ENCODE data around the gene ARHGAP12.

Gene ARHGAP12

DNA sequence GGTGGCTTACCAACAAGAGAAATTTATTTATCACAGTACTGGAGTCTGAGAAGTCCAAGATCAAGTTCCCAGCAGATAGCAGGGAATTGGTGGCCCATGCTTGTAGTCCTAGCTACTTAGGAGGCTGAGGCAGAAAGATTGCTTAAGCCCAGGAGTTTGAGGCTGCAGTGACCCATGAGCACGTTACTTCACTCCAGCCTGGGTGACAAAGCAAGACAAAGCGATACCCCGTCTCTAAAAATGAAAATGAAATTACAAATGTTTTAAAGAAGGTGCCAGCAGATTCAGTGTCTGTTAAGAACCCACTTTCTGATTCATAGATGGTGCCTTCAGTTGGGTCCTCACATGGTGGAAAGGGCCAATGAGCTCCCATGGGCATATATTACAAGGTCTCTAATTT lies 20.6 kb upstream of the ARHGAP12 start:
- DNase-seq (ENCODE audit: low spot score), result no peak

DNA sequence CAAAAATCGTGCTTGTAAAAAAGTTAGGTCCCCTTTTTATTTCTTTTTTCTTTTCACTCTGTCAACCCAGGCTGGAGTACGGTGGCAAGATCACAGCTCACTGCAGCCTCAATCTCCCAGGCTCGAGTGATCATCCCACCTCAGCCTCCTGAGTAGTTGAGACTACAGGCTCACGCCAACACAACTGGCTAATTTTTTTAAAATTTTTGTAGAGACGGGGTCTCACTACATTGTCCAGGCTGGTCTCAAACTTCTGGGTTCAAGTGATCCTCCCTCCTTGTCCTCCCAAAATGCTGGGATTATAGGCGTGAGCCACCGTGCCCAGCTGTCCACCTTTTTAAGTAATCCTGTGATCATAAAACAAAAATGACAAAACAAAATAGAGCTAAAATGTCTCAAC lies 19.4 kb upstream of the ARHGAP12 start:
- no peak for DNase-seq (ENCODE audit: low spot score)

DNA sequence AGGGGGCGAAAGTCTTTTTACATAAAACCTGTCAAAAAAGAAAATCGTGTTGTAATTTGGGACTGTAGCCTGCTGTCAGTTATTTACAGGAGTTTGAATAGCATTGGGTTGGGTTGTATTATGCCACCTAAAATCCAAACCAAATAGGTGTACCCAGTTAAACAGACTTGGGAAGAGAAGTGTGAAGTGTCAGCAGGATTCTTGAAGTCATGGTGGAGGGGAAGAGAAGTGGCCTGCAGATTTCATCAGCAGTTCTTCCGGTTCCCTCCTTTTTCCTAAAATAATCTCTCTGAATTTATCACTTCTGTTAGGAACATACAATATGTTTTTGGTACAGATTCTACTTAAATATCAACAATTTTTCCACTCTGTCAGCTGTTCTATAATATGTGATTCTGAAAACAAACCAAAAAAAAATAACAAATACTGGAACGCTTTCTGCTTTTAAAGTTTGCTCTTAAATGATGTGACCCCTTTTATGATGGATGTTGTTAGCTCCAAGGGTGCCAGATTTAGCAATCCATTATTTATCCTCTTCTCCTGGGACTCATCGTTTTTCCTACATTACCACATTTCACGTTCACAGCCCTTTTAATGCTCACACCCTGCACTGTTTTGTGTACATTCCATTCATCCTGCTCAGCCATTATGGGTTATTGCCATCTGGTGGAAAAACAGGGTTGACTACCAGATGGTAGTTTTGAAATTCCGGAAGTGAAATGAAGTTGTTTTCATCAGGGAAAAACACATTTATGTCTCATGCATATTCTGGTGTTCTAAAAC lies 18.7 kb upstream of the ARHGAP12 start:
- no peak for DNase-seq (ENCODE audit: low spot score)

DNA sequence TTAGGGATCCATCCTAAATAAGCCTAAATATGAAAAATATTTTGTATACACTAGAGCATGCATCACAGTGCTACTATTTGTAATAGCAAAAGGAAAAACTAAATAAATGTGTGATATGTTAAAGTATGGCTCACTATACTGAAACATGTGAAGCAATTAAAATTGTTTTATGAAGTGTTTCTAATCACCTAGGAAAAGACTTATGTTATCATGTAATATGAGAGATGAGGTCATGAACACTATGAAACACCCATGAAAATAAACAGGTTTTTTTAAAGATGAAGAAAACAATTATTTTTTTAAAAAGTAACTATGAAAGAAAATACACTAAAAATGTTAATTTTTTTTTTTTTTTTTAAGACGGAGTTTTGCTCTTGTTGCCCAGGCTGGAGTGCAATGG lies 16.8 kb upstream of the ARHGAP12 start:
- no peak for DNase-seq (ENCODE audit: low spot score)

DNA sequence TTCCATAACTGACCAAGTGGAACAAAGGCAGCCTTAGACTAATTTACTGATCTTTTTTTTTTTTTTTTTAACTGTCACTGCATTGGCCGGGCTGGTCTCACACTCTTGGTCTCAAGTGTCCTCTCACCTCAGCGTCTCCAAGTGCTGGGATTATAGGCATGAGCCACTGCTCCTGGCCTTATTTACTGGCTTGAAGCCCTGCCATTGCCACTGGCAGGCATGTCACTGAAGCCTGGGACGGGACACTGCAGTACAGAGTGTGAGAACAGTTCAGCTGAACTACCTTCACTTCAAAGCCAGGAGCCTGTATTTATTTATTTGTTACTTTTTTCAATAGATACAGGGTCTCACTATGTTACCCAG lies 15.4 kb upstream of the ARHGAP12 start:
- no peak for DNase-seq (ENCODE audit: low spot score)

DNA sequence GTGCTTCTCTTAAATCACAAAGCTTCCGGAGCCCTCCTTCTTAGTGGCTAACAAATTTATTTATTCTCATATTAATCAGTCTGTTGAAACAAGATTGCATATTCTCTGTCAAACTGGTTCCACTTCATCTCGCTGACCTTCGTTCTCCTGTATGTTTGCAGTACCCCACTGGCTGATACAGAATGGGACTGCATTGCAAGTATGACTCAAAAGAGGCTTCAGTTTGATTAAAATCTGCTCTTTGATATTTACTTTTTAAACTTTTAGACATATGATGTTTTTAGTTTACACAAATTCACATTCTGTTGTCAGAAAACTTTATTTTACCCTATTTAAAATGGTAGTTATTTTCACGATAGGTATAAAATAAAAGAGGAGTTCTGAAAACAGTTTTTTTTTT lies 14.3 kb upstream of the ARHGAP12 start:
- no peak for DNase-seq (ENCODE audit: low spot score)

DNA sequence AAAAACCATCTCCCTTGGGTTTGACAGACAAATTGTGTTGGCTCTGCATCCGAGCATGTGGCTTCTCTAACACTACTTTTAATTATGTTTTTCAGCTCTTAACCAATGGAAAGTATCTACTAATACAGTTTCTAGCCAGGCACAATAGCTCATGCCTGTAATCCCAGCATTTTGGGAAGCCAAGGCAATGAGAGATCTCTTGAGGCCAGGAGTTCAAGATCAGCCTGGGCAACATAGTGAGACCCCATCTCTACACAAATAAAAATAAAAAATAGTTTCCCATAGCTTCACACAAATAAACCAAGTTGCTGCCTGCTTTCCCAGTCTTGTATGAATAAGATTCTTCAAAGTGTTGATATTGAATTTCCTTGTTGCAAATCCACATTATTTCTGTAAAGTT lies 13.8 kb upstream of the ARHGAP12 start:
- DNase-seq (ENCODE audit: low spot score), result no peak

DNA sequence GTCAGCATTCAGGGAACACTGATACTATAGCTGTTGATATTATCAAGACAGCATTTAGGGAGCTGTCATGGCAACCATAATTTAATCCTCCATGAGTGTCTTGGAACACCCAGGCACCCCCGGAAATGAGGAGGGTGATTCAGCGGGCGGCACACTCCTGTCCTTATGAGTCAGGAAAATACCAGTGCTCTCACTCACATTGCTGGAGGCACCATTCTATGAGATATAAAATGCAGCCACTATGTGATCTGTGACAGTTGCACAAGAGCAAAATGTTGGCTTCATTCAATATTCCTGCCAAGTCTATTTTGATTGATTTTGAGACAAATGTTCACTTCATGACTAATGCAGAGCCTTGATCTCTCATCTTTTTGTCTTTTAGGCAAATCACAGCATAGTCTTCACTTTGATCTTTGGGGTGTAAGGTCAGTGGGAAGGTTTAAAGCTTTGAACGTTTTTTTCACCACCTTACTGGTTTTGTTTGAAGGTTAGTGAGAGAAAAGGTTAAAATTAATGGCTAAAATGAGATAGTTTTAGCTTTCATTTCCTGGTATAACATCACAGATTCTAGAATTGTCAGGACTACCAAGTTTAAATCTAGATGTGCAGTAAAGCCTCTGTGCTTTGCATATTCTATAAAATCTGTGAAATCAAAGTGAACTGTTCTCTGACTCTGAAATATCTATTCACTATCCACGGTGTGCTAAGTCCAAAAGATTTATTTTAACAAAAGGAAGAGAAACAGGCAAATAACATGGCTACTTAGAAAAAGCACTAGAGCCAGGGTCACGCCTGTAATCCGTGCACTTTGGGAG lies 12.4 kb upstream of the ARHGAP12 start:
- peak; percentile 47 for DNase-seq (ENCODE audit: low spot score)

DNA sequence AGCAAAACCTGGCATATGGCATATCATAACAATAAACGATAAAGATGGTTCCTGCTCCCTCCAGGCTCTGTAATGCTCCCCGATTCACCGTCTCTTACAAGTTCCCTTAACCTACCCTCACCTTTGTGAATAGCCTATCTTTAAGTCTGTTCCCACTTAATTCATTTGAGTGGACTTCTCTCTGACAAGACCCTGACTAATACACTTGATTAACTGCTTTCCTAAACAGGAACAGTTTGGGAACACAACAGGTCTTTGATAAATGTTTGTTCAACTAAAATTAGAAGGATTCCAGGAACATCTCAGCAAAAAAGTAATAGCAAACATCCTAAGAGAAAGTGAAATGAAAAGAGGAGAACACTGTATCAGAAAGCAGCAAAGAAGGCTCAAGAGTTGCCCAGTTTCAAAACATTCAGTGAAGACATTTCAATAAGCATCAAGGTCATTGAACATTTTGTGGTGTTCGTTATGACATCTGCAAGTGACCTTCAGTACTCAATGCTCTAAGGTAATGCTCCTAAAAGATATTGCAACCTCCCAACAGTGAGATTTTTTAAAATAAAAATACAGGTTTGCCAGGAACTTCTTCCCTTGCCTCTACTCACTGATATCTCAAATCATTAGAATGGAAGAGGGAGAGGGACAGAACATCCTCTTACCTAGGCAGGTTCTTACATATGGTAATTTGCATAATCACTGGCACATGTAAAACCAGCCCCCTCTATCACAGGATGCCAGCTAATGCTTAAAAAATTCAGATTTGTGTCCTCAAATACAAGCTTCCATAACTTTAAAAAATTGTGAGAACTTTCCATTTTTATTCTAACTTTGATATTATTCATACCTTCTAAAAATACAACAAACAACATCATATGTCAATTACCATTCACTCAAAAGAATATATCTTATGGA lies 11.4 kb upstream of the ARHGAP12 start:
- DNase-seq (ENCODE audit: low spot score), result no peak

DNA sequence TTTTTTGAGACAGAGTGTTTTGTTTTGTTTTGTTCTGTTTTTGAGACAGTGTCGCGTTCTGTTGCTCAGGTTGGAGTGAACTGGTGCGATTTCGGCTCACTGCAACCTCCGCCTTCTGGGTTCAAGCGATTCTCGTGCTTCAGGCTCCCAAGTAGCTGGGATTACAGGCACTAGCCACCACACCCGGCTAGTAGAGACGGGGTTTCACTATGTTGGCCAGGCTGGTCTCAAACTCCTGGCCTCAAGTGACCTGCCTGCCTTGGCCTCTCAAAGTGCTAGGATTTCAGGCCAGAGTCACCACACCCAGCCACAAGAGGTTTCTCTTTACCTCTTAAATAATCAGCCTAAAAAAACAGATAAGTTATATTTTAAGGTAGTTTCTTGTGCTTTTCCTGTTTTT lies 8.7 kb upstream of the ARHGAP12 start:
- no peak for DNase-seq (ENCODE audit: low spot score)

DNA sequence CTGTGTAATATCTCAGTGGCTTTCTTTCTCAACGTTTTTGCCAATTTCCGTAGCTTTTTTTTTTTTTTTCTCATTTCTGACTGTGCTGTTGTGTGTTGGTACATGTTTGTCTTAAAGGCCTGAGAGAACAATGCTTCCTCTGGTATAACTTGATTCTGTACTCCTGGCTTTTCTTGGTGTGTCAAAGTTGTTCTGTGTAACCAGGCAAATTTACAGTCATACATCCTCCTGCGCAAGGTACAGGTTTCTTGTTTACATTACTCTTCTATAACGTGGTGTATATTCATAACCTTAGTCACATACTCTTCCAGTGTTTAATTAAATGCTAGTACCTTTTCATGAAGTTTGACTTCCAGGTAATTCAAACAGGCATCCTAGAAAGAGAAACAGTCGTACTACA lies 8.3 kb upstream of the ARHGAP12 start:
- no peak for DNase-seq (ENCODE audit: low spot score)

DNA sequence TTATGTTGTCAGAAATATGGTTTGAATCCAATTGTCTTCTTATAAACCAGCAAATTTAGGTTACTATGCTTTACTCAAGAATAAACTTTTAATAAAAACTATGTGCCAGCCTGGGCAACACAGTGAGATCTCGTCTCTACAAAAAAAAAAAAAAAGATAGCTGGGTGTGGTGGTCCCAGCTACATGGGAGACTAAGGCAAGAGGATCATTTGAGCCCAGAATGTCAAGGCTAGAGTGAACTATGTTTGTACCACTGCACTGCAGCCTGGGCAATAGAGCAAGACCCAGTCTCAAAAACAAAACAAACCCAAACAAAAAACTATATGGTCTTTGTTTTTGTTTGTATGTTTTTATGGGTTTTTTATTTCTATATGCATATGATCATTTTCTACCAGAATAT lies 7.5 kb upstream of the ARHGAP12 start:
- DNase-seq (ENCODE audit: low spot score), result no peak

DNA sequence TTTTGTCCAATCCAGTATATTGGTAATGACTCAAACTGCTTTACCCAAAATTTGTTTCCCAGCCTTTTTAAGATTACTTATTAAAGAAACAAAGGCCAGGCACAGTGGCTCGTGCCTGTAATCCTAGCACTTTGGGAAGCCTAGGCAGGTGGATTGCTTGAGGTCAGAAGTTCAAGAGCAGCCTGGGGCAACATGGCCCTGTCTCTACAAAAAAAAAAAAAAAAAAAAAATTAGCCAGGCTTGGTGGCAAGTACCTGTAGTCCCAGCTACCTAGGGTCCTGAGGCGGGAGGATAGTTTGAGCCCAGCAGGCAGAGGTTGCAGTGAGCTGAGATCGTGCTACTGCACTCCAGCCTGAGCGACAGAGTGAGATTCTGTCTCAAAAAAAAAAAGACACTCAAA lies 7.0 kb upstream of the ARHGAP12 start:
- no peak for DNase-seq (ENCODE audit: low spot score)

DNA sequence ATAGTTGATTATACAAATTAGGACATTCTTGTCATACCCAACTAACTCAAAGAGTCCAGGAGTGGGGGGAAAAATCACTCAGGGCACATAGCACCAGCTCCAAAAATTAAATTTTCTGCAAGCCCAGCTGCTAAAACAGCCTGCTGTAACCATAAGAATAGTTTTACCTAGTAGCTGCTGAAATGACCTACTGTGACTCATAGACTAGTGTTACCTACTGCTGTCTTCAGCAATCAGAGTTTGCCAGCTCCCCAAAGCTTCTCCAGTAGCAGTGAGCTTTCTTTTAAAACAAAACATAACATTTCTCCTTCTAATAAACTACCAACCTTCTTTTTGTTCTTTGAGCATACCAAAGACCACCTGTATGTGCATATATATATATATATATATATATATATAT lies 4.2 kb upstream of the ARHGAP12 start:
- no peak for DNase-seq (ENCODE audit: low spot score)

DNA sequence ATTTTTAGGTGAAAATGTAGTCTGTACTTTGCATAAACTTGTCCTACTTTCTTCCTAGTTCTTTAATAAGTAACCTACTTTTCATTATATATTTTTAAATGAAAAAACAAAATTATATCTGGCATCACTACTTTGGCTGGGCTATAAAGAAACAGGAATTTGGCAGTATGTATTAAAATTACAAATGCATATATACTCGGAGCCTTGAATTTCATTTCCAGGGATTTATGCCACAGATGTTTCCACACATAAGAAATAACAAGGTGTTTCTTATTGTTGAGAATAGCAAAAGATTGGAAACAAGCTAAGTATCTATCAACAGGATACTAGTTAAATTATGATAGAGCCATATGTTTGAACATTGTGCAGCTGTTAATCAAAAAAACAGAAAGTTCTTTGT lies 2.2 kb upstream of the ARHGAP12 start:
- DNase-seq (ENCODE audit: low spot score), result no peak

DNA sequence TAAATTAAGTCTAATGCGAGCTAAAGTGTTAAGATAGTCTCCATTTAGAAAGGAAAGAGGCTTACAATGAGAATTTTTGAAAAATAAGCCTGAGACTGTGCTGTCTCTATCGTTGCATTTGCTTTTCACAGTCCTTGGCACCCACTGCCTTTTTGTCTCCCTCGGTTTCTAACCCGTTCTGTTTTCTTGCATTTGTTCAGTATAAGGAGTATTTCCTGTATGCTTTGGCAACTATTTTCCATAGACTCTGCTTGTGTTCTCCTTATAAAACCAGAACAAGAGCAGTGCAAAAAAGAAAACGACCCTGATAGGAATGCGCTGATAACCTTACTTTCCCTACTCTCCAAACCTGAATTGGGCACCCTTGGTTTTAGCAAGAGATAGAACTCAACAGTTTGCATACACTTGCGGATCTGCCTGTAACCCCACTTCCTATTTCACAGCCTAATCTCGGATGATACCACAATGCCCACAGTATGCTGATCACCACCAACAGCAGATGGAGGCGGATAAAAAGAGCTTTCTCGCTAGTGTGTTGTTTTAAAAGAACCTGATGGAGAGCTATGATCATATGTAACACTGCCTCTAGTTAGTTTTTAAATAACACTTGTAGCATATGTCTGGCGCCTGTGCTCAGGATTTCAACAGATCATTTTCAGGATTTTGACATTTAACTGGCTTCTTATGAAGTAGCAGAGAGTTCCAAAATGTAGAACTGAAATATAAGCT lies 1.6 kb upstream of the ARHGAP12 start:
- no peak for DNase-seq (ENCODE audit: low spot score)

DNA sequence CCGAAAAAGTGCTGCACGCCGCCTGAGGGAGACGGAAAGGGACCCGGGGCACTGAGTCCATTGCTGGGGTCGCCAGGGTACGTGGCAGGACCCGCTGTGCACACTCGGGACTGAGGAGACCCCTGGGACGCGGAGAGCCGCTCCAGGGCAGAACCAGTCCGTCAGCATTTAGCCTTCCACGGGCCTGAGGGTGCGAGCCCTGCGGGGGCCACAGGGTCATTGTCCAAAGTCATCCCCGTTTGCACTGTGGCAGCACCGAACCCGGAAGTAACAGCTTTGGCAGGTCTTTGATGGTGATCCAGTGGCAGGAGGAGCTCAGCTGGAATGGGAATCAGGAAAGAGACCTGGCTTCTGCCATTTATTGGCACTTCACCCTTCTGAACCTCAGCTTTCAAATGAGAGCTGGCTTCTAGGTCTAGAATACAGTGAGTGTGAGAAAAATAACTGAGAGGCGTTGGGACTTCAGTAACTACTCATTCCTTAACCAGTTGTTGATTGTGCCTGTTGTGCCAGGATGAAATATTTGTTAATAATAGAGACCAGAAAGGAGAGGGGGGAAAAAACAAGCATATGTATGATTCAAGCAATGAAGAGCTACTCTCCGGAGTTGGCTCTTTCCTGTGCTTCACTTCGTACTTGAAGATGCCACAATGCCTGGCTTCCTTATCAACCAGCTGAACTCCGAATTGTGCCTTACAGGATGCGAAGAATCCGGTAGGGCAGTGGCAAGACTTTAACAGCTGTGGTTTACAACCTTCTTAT lies 811 bp upstream of the ARHGAP12 start:
- peak; percentile 55 for DNase-seq (ENCODE audit: low spot score)

DNA sequence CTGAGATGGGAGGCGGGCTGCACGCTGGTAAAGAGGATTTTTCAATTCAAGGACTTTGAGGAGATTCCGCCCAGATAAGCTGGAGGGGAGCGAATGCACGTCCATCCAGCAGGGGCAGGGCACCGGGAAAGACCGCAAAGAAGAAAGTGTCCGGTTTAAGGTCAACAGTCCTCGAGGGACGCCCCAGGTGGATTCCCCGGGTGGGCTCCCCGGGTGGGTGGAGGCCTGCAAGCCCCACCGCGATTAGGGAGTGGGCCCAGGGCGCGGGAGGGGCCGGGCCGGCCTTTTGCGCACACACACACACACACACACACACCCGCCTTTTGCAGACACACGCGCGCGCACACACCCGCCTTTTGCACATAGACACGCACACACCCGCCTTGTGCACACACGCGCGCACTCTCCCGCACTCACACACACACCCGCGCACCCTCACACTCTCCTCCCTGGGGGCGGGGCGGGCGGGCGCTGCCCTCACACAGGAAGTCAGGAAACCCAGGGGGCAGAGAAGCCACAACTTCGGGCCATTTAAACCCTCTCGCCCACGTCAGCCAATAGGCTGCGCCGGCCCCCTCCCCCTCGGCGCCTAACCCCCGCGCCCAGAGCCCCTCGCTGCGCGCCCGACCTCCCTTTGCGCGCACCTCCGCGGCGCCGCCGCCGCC lies 615 bp downstream of the ARHGAP12 start:
- DNase-seq (ENCODE audit: low spot score), result peak; percentile 40

DNA sequence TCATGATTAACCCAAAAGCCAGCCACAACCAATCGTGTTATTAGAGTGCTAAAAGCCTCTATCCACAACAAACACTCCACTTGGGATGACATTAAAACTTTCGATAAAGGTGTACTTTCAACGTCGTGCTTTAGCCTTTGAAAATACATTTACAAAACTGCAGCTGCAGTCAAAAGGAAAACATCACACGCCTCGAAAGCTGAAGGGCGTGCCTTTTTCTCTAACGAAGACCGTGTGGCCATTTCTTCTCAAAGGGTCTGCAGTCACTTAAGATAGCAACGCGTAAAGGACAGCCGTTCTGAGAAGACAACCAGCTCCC lies 1.1 kb downstream of the ARHGAP12 start:
- DNase-seq (ENCODE audit: low spot score), result no peak

DNA sequence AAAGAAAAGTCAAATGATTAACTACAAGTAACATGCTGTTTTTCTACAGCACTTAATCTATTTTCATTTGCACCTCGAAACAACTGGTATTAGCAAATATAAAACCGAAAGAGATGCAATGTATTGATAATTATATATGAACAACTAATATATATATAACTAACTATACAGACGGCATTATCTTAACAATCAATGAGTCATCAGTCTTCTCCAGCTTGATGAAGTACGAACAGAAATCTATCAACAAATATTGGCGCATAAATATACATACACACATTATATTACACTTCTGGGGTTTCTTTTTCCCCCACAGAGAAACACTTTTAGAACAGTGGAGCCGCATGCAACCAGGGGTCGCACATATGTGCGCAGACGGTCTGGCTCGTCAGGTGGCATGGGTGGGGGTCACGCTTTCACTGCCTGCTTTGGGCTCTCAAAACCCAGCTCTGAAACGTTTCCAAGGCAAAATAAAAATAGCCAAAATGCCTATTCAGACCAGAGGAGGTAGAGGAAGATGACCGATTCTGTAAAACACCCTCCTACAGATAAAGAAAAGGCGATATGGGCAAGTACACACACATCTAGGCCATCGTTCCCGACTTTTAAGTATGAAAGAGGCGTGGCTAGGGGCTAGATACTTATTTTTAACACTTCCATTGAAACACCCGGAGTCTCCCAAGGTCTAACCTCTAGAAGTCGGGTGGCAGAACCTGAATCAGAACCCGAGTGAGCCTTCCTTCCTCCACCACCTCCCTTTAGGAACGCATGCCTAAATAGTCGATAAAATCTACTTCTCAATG lies 1.7 kb downstream of the ARHGAP12 start:
- no peak for DNase-seq (ENCODE audit: low spot score)

Measured in putamen (tissue), 1 donor.